ENCODE data around the gene ABCA12. TPM values are rescaled to one million over a fixed set of nuclear protein-coding genes. Genes with fewer than 3 reads are reported as not detected.

Gene ABCA12
- total RNA-seq, 1 experiment from 2014 or later, result 1.3 TPM

DNA sequence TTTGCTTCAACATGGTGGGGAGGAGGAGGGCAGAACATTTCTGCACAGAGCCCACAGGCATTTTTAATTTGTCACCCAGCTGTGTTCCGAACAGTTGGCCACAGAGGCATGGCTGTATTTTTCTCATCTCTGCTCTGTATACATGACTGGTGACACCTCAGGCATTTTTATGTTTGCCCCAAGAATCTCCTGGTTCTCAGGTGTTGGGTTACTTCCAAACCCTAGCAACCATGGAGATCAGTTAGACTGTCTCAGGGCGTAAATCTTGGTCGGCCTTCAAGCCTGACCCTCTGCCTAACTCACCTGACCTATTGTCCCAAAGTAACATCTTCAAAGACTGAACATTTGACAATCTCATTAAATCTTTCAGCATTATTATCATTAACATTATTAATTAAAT lies 100.0 kb downstream of the ABCA12 start:
- TF ChIP-seq FOSL1 (IDR thresholded peaks at IDR 0.05; ENCODE audit: low read depth), result no peak
- no peak for TF ChIP-seq ZFX (IDR thresholded peaks at IDR 0.05)
- TF ChIP-seq REST (IDR thresholded peaks at IDR 0.05; ENCODE audit: low read depth), result no peak
- TF ChIP-seq MAX (IDR thresholded peaks at IDR 0.05), result no peak
- TF ChIP-seq, protein P1, sequence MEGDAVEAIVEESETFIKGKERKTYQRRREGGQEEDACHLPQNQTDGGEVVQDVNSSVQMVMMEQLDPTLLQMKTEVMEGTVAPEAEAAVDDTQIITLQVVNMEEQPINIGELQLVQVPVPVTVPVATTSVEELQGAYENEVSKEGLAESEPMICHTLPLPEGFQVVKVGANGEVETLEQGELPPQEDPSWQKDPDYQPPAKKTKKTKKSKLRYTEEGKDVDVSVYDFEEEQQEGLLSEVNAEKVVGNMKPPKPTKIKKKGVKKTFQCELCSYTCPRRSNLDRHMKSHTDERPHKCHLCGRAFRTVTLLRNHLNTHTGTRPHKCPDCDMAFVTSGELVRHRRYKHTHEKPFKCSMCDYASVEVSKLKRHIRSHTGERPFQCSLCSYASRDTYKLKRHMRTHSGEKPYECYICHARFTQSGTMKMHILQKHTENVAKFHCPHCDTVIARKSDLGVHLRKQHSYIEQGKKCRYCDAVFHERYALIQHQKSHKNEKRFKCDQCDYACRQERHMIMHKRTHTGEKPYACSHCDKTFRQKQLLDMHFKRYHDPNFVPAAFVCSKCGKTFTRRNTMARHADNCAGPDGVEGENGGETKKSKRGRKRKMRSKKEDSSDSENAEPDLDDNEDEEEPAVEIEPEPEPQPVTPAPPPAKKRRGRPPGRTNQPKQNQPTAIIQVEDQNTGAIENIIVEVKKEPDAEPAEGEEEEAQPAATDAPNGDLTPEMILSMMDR (IDR thresholded peaks at IDR 0.05 in 2 of 3, conservative IDR thresholded peaks at IDR 0.05 in 1 of 3; ENCODE audit: borderline replicate concordance in 1 of 3, insufficient read depth in 1 of 3, low read depth in 2 of 3, low read length in 2 of 3), result no peak
- TF ChIP-seq RAD21 (IDR thresholded peaks at IDR 0.05; ENCODE audit: low read depth), result no peak
- no peak for TF ChIP-seq EGR1 (IDR thresholded peaks at IDR 0.05; ENCODE audit: low read depth)
- TF ChIP-seq EZH2phosphoT487 (IDR thresholded peaks at IDR 0.05; ENCODE audit: borderline replicate concordance), result no peak
- TF ChIP-seq CBX3 (IDR thresholded peaks at IDR 0.05; ENCODE audit: low read depth), result no peak
- TF ChIP-seq SP1 (IDR thresholded peaks at IDR 0.05; ENCODE audit: low read depth), result no peak
- no peak for TF ChIP-seq POLR2A (IDR thresholded peaks at IDR 0.05; ENCODE audit: borderline replicate concordance, extremely low read depth, insufficient read depth, insufficient read length)
- no peak for TF ChIP-seq SIN3A (IDR thresholded peaks at IDR 0.05; ENCODE audit: low read depth)
- TF ChIP-seq JUND (IDR thresholded peaks at IDR 0.05), result no peak
- no peak for TF ChIP-seq CEBPB (IDR thresholded peaks at IDR 0.05; ENCODE audit: low read depth)
- no peak for TF ChIP-seq POLR2AphosphoS5 (IDR thresholded peaks at IDR 0.05; ENCODE audit: low read depth, low read length)
- no peak for TF ChIP-seq ELF1 (IDR thresholded peaks at IDR 0.05; ENCODE audit: borderline replicate concordance, low read depth)
- no peak for TF ChIP-seq ZBTB33 (IDR thresholded peaks at IDR 0.05; ENCODE audit: extremely low read depth, insufficient replicate concordance, low read length)
- no peaks in the 10 kb centered on the region for H4K20me1 ChIP-seq (ENCODE audit: insufficient read depth)
- ATAC-seq (no peak), DNase-seq (ENCODE audit: low read depth, low spot score) (no peak)
- no peaks in the 10 kb centered on the region for H3K36me3 ChIP-seq (ENCODE audit: control insufficient read depth in 1 of 2, insufficient read depth in 2 of 2, low read length in 2 of 2)
- H2AFZ ChIP-seq (ENCODE audit: low read depth, low read length, poor library complexity, severe bottlenecking), result no peak overlapping the region
- no peaks in the 10 kb centered on the region for H3K9me3 ChIP-seq (ENCODE audit: control insufficient read depth in 1 of 2, insufficient read depth in 1 of 2, low read depth in 1 of 2, low read length in 2 of 2)
- H3K27me3 ChIP-seq (ENCODE audit: insufficient read depth, low read length), result no peaks in the 10 kb centered on the region
- H3K4me2 ChIP-seq (ENCODE audit: low read length), result no peak overlapping the region
- no peaks in the 10 kb centered on the region for H3K79me2 ChIP-seq (ENCODE audit: insufficient read depth, low read length)
- H3K9me2 ChIP-seq (ENCODE audit: insufficient read depth), result no peaks in the 10 kb centered on the region
- H3K4me1 ChIP-seq (ENCODE audit: control insufficient read depth in 1 of 2, insufficient read depth in 2 of 2, low read length in 2 of 2), result no peaks in the 10 kb centered on the region
- no TSS peak for BruUV-seq (replicated peaks)
- ChIA-PET POLR2A (no interaction called here), RAD21 (ENCODE audit: low non-redundant PET in 1 of 2, low total read pairs in 2 of 2, uncharacterized antibody in 2 of 2, unreplicated experiment in 2 of 2) (no interaction called here), CTCF (no interaction called here)
- intact Hi-C loops (cut with micrococcal nuclease), result no loop called here
- H3K9ac ChIP-seq (ENCODE audit: low read length), result no peak overlapping the region
- H3K4me3 ChIP-seq (replicated peaks in 1 of 2; ENCODE audit: low read depth in 1 of 2, low read length in 2 of 2), result no peak overlapping the region
- H3K27ac ChIP-seq (ENCODE audit: low read depth, low read length), result no peak overlapping the region

Data from HCT116 (cell line).